ENCODE data around the gene ELF5.

Gene ELF5

GRCh38 chr11:34493468-34493867 lies 20.1 kb downstream of the ELF5 start:
- DNase-seq (ENCODE audit: low spot score): no peak

GRCh38 chr11:34492806-34493414 lies 20.7 kb downstream of the ELF5 start:
- peak; percentile 68 for DNase-seq (ENCODE audit: low spot score)

- DNase-seq (ENCODE audit: low spot score): no peak
Measured at GRCh38 chr11:34490304-34490703, 23.3 kb downstream of the ELF5 start.

GRCh38 chr11:34488855-34489557 lies 24.6 kb downstream of the ELF5 start:
- DNase-seq (ENCODE audit: low spot score): no peak

GRCh38 chr11:34487430-34487829 lies 26.2 kb downstream of the ELF5 start:
- no peak for DNase-seq (ENCODE audit: low spot score)

- DNase-seq (ENCODE audit: low spot score): no peak
Measured at GRCh38 chr11:34483106-34483874, 30.3 kb downstream of the ELF5 start.

GRCh38 chr11:34481307-34481706 lies 32.3 kb downstream of the ELF5 start:
- no peak for DNase-seq (ENCODE audit: low spot score)

- no peak for DNase-seq (ENCODE audit: low spot score)
Measured at GRCh38 chr11:34480314-34480713, 33.3 kb downstream of the ELF5 start.

- no peak for DNase-seq (ENCODE audit: low spot score)
Measured at GRCh38 chr11:34478845-34479663, 34.5 kb downstream of the ELF5 start.

- DNase-seq (ENCODE audit: low spot score): no peak
Measured at GRCh38 chr11:34476849-34477248, 36.7 kb downstream of the ELF5 start.

GRCh38 chr11:34475656-34476055 lies 37.9 kb downstream of the ELF5 start:
- no peak for DNase-seq (ENCODE audit: low spot score)

GRCh38 chr11:34473603-34474169 lies 39.9 kb downstream of the ELF5 start:
- no peak for DNase-seq (ENCODE audit: low spot score)

GRCh38 chr11:34468209-34468841 lies 45.3 kb downstream of the ELF5 start:
- DNase-seq (ENCODE audit: low spot score): no peak

- no peak for DNase-seq (ENCODE audit: low spot score)
Measured at GRCh38 chr11:34466802-34467488, 46.6 kb downstream of the ELF5 start.

- DNase-seq (ENCODE audit: low spot score): no peak
Measured at GRCh38 chr11:34464591-34465051, 49.0 kb downstream of the ELF5 start.

- no peak for DNase-seq (ENCODE audit: low spot score)
Measured at GRCh38 chr11:34461215-34461614, 52.4 kb downstream of the ELF5 start.

GRCh38 chr11:34460278-34460677 lies 53.3 kb downstream of the ELF5 start:
- DNase-seq (ENCODE audit: low spot score): no peak

GRCh38 chr11:34459507-34460162 lies 54.0 kb downstream of the ELF5 start:
- DNase-seq (ENCODE audit: low spot score): no peak

GRCh38 chr11:34458525-34458924 lies 55.1 kb downstream of the ELF5 start:
- DNase-seq (ENCODE audit: low spot score): no peak

- DNase-seq (ENCODE audit: low spot score): no peak
Measured at GRCh38 chr11:34457607-34458006, 56.0 kb downstream of the ELF5 start.
